DND-41 (cell line): ENCODE results near the gene C7orf25.

Source experiments
- EZH2 ChIP-seq: IDR thresholded peaks from 3 replicates; pipeline ENCODE4 v1.6.1; 2012; ENCODE audit warnings: borderline replicate concordance, low read depth, mild to moderate bottlenecking, moderate library complexity, low read length, inconsistent platforms; ENCODE audit not compliant: severe bottlenecking
- TF ChIP-seq, protein P1 (sequence below): IDR thresholded peaks from 2 replicates; pipeline ENCODE4 v1.5.1; 2012; ENCODE audit warnings: borderline replicate concordance, low read length, moderate library complexity, mild to moderate bottlenecking; ENCODE audit not compliant: poor library complexity, severe bottlenecking; ENCODE audit errors: extremely low read depth

DNA sequence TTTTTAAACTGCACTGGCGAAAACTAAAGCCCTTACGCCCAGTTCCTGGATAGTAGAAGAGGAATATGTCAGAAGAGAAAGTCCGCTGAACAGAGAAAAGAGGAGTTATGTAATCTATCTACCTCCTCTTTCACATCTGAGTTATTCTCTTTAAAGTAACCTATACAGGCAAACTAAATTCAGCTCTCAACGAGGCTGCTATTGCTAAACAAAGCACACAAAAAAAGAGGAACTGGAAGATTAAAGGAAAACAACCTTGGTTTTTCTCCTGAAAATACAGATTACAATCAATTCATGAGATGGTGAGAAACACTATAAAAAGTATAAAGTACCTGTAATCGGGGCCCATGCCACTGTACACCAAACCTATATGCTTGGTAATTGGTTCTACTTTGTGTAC, 14.3 kb upstream of the C7orf25 start:
- TF ChIP-seq, protein P1, sequence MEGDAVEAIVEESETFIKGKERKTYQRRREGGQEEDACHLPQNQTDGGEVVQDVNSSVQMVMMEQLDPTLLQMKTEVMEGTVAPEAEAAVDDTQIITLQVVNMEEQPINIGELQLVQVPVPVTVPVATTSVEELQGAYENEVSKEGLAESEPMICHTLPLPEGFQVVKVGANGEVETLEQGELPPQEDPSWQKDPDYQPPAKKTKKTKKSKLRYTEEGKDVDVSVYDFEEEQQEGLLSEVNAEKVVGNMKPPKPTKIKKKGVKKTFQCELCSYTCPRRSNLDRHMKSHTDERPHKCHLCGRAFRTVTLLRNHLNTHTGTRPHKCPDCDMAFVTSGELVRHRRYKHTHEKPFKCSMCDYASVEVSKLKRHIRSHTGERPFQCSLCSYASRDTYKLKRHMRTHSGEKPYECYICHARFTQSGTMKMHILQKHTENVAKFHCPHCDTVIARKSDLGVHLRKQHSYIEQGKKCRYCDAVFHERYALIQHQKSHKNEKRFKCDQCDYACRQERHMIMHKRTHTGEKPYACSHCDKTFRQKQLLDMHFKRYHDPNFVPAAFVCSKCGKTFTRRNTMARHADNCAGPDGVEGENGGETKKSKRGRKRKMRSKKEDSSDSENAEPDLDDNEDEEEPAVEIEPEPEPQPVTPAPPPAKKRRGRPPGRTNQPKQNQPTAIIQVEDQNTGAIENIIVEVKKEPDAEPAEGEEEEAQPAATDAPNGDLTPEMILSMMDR: no peak
- TF ChIP-seq EZH2: no peak
